Iris pigment epithelial cell (primary cell): ENCODE data around the gene LNX1.

ENCODE experiments used
- DNase-seq: peaks from one replicate; pipeline ENCODE4 v3.0.0-alpha.2; 2011; ENCODE audit warnings: low read depth

The LNX1 gene

GRCh38 chr4:53572600-53572994 lies 18.7 kb downstream of the LNX1 start:
- DNase-seq, result no peak

GRCh38 chr4:53571936-53572599 lies 19.2 kb downstream of the LNX1 start:
- no peak for DNase-seq

GRCh38 chr4:53563824-53564223 lies 27.5 kb downstream of the LNX1 start:
- DNase-seq, result peak; percentile 96

- DNase-seq, result no peak
Observed at GRCh38 chr4:53562409-53562808, 28.9 kb downstream of the LNX1 start.

- DNase-seq, result peak; percentile 36
Observed at GRCh38 chr4:53559021-53559620, 32.2 kb downstream of the LNX1 start.

GRCh38 chr4:53558065-53558801 lies 33.1 kb downstream of the LNX1 start:
- DNase-seq, result peak; percentile 51

- no peak for DNase-seq
Observed at GRCh38 chr4:53557669-53558064, 33.6 kb downstream of the LNX1 start.

- no peak for DNase-seq
Observed at GRCh38 chr4:53556651-53557050, 34.6 kb downstream of the LNX1 start.

GRCh38 chr4:53553486-53554210 lies 37.6 kb downstream of the LNX1 start:
- DNase-seq, result no peak

- no peak for DNase-seq
Observed at GRCh38 chr4:53552711-53553110, 38.6 kb downstream of the LNX1 start.

- no peak for DNase-seq
Observed at GRCh38 chr4:53551958-53552357, 39.3 kb downstream of the LNX1 start.

GRCh38 chr4:53551281-53551864 lies 39.9 kb downstream of the LNX1 start:
- no peak for DNase-seq

- DNase-seq, result no peak
Observed at GRCh38 chr4:53548662-53549061, 42.6 kb downstream of the LNX1 start.

- DNase-seq, result no peak
Observed at GRCh38 chr4:53547983-53548382, 43.3 kb downstream of the LNX1 start.

- DNase-seq, result no peak
Observed at GRCh38 chr4:53545942-53546581, 45.2 kb downstream of the LNX1 start.

- DNase-seq, result no peak
Observed at GRCh38 chr4:53545273-53545672, 46.0 kb downstream of the LNX1 start.

- DNase-seq, result no peak
Observed at GRCh38 chr4:53543561-53543960, 47.7 kb downstream of the LNX1 start.

- peak; percentile 94 for DNase-seq
Observed at GRCh38 chr4:53541577-53542206, 49.6 kb downstream of the LNX1 start.

- DNase-seq, result no peak
Observed at GRCh38 chr4:53538756-53539155, 52.5 kb downstream of the LNX1 start.

GRCh38 chr4:53537606-53538005 lies 53.7 kb downstream of the LNX1 start:
- DNase-seq, result no peak

- no peak for DNase-seq
Observed at GRCh38 chr4:53536328-53536727, 55.0 kb downstream of the LNX1 start.
